H1 (cell line): ENCODE data around the gene HOXB13. TPM values are rescaled to one million over a fixed set of nuclear protein-coding genes. Genes with fewer than 3 reads are reported as not detected.

Source experiments
- CREB1 ChIP-seq: IDR thresholded peaks from 2 replicates; pipeline ENCODE4 v1.6.1; 2012; ENCODE audit warnings: inconsistent platforms
- CTBP2 ChIP-seq: IDR thresholded peaks from 2 replicates; pipeline ENCODE4 v1.7.0; 2011; ENCODE audit warnings: borderline replicate concordance, mild to moderate bottlenecking, moderate library complexity, mixed read lengths, low read length; ENCODE audit not compliant: insufficient read depth, insufficient read length
- SUZ12 ChIP-seq: fragments of 200-600 bp; sonication (generic); IDR thresholded peaks from 2 replicates; pipeline ENCODE4 v1.6.1; 2012; ENCODE audit warnings: mild to moderate bottlenecking, inconsistent platforms, low read length, moderate library complexity, mixed read lengths
- YY1 ChIP-seq: IDR thresholded peaks from 2 replicates; pipeline ENCODE4 v1.6.1; 2011; ENCODE audit warnings: low read depth, mild to moderate bottlenecking, low read length
- polyA plus RNA-seq, 7 experiments: library from polyadenylated mRNA; depleted of rRNA in 3 of 7; stranded (reverse) in 5 of 7; unstranded in 2 of 7; fragments of >200 nt in 5 of 7; fragments of 200-250 nt in 2 of 7; gene quantifications; 1 replicate in 5 of 7; 2 replicates in 1 of 7; 4 replicates in 1 of 7; pipeline versions ENCODE4 v1.2.1 to v1.2.3, GENCODE V29; 2011 to 2013; ENCODE audit warnings: missing spikeins in 2 of 7, mixed read lengths in 2 of 7
- total RNA-seq: library from RNA; stranded (reverse); fragmentation: NEBNext Ultra II Directional; extraction: Animal tissue kit (Norgen Biotek cat#: 25700); gene quantifications from 2 replicates; pipeline ENCODE4 v1.2.1, GENCODE V29; 2021

Gene HOXB13
- total and polyA plus RNA-seq, 2 of the 8 experiments (the other 6 are each of a cell fraction or from before 2014, with no cell fraction given): not detected

DNA sequence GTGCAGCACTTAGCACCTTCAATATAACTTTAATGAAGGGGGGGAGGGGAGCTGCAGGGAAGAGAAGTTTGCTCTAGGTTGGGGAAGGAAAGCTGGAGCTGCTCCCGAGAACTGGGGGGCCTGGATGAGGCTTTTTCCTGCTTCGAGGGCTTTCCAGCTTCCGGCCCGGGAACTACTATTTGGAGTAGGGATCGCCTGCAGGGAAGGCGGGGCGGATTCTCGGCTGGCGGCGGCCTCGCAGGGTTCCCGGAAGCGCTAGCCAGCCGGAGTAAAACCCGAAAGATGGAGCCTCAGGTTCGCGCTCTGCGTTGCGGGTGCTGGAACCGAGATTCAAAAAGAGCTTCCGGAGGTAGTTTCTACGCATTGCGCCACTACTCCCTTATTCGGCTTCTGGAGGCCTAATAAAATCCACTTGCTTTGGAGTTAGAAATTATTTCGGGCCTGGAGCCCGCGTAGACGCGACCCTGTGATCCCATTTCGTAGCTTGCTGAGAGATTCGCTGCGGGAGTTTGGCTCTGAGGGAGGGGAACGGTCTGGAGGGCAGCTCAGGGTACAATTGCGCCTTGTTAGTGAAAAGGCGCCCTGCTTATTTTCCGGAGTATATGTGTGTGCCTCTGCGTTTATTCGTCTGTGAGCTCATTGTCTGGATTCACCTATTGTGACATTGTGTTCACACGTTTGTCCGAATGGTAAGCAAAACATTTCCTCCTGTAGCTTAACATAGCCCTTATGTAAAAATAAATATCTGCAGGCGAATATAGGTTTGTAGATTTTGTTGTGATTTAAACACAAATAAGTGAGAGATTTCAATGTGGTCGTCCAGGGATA lies 4.9 kb downstream of the HOXB13 start (continued):
- peak; percentile 87; the same call in 1 of the 2 replicates for TF ChIP-seq SUZ12
- 0 out of 2 replicates have a peak, but pooled peaks have one; percentile 7 for TF ChIP-seq YY1
- no peak for TF ChIP-seq CREB1
- peak; percentile 83 for TF ChIP-seq CTBP2
- TF ChIP-seq, all 59 proteins: peak for 8
